Erythroblast (primary cell): ENCODE measurements around the gene CPA4.
"Not testable (repeated sequence)": the region's sequence is repeated elsewhere in the genome, so short reads cannot be mapped to it uniquely, and the experiment has no call there.

Source experiments
- DNase-seq, 2 experiments: peaks; one replicate each; lab custom pipeline; 2025; lab: John Stamatoyannopoulos, UW
- GATA1 ChIP-seq: IDR thresholded peaks from 2 replicates; pipeline ENCODE4 v1.6.1; 2011; ENCODE audit warnings: low read depth, mild to moderate bottlenecking, control low read depth, low read length, moderate library complexity
- POLR2A ChIP-seq: IDR thresholded peaks from 2 replicates; pipeline ENCODE4 v1.6.1; 2011; ENCODE audit warnings: mild to moderate bottlenecking, low read length

The CPA4 gene

GRCh38 chr7:130292682-130293257 lies at the start of gene CPA4:
Gene CPA4, plus strand, starts transcription at chr7:130293161. Its CDS starts 20 bp downstream, at chr7:130293181.
- TF ChIP-seq GATA1 = no peak
- TF ChIP-seq POLR2A = no peak
- no peak for DNase-seq

GRCh38 chr7:130243486-130243885 lies 49.5 kb upstream of the CPA4 start:
- DNase-seq = not testable (repeated sequence)

GRCh38 chr7:130246491-130246890 lies 46.5 kb upstream of the CPA4 start:
- not testable (repeated sequence) for DNase-seq

- not testable (repeated sequence) for DNase-seq
Observed at GRCh38 chr7:130248842-130249241, 44.1 kb upstream of the CPA4 start.

GRCh38 chr7:130249626-130250025 lies 43.3 kb upstream of the CPA4 start:
- not testable (repeated sequence) for DNase-seq

- TF ChIP-seq POLR2A (no peak), GATA1 (no peak)
- DNase-seq = no peak
Observed at GRCh38 chr7:130254555-130254954, 38.4 kb upstream of the CPA4 start.

- TF ChIP-seq POLR2A (no peak), GATA1 (no peak)
- no peak for DNase-seq
Observed at GRCh38 chr7:130256704-130257103, 36.3 kb upstream of the CPA4 start.

GRCh38 chr7:130258494-130259078 lies 34.4 kb upstream of the CPA4 start:
- no peak for DNase-seq
- no peak for TF ChIP-seq GATA1
- no peak for TF ChIP-seq POLR2A

- DNase-seq = no peak
- TF ChIP-seq GATA1 = no peak
- TF ChIP-seq POLR2A = no peak
Observed at GRCh38 chr7:130262448-130262847, 30.5 kb upstream of the CPA4 start.

- no peak for DNase-seq
- TF ChIP-seq POLR2A = no peak
- no peak for TF ChIP-seq GATA1
Observed at GRCh38 chr7:130263130-130263529, 29.8 kb upstream of the CPA4 start.

- TF ChIP-seq GATA1 = no peak
- TF ChIP-seq POLR2A = no peak
- no peak for DNase-seq
Observed at GRCh38 chr7:130266258-130266960, 26.6 kb upstream of the CPA4 start, which contains the start of gene CPA2. Gene CPA2, plus strand, starts transcription at chr7:130266863. Its CDS starts 19 bp downstream, at chr7:130266882.

- no peak for DNase-seq
- no peak for TF ChIP-seq GATA1
- TF ChIP-seq POLR2A = no peak
Observed at GRCh38 chr7:130266961-130267321, 26.0 kb upstream of the CPA4 start.

GRCh38 chr7:130268463-130269317 lies 24.3 kb upstream of the CPA4 start:
- TF ChIP-seq POLR2A = no peak
- TF ChIP-seq GATA1 = no peak

GRCh38 chr7:130269318-130269694 lies 23.7 kb upstream of the CPA4 start:
- no peak for DNase-seq

More at GRCh38 chr7:130268463-130269317, 24.3 kb upstream of the CPA4 start:
- DNase-seq = no peak

More at GRCh38 chr7:130269318-130269694, 23.7 kb upstream of the CPA4 start:
- TF ChIP-seq GATA1 (no peak), POLR2A (no peak)
